Colon (tissue), 2 donors: ENCODE data around the gene PRRC1.
"Not testable (repeated sequence)": the region's sequence is repeated elsewhere in the genome, so short reads cannot be mapped to it uniquely, and the experiment has no call there.

Source experiments
- FAIRE-seq: peaks from 2 replicates; lab custom pipeline; 2012; peaks lifted over from hg19 to GRCh38; lab: Jason Lieb, UNC
- donor health status: control.
- donor health status: control.

PRRC1 gene

GRCh38 chr5:127517480-127518318, at the start of gene PRRC1:
Gene PRRC1 (plus strand): TSS chr5:127517640. CDS start chr5:127523480, 5,840 bp downstream.
- no peak for FAIRE-seq

GRCh38 chr5:127471211-127471610, 46.2 kb upstream of the PRRC1 start:
- no peak for FAIRE-seq

DNA sequence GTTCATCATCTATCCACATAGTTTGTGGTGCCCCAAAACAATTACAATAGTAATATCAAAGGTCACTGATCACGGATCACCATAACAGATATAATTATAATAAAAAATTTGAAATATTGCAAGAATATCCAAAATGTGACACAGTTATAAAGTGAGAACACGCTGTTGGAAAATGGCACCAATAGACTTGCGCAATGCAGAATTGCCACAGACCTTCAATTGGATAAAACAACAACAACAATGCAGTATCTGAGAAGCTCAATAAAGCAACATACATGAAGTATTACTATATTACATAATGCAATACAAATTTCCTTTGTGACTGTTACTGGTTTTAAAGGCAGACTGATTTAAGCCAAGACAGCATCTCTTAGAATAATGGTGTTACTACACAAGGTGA, 44.7 kb upstream of the PRRC1 start:
- no peak for FAIRE-seq

- no peak for FAIRE-seq
These were observed 31.0 kb upstream of the PRRC1 start for GRCh38 chr5:127486471-127486870.

DNA sequence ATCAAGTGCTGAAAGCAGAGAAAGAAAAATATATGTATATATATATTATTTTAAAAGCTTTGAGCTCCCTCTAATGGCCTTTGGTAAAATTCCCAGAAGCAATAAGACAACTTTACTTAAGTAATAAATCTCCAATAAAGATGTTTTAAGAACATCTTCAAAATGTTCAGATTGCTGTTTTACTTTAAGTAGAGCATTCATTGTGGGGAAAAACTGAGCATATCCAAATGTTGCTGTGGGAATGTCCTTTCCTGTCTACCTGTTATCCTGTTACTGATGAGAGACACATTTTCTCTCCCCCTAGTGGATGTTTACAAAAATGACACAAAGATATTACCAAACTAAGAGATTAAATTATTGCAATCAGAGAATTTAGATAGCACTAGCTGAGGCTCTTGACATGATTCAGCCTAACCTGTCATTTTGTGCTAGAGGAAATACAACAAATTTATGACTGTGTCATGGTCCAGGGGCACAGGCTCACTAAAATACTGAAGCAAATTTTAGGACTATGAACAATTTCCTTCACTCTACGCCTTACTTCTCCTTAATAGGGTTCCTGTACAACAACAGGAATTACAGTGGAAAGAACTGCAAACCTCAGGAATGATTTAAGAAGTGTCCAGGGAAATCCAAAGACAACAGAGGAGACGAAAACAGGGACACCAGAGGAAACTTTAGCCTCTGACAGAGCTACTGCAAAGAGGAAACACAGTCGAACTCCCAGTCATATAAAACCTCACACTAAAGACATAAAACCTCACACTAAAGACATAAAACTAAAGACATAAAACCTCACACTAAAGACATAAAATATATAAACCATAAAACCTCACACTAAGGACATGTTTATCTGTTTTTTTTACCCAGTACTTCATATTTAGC, 24.3 kb upstream of the PRRC1 start:
- FAIRE-seq = peak; percentile 87

DNA sequence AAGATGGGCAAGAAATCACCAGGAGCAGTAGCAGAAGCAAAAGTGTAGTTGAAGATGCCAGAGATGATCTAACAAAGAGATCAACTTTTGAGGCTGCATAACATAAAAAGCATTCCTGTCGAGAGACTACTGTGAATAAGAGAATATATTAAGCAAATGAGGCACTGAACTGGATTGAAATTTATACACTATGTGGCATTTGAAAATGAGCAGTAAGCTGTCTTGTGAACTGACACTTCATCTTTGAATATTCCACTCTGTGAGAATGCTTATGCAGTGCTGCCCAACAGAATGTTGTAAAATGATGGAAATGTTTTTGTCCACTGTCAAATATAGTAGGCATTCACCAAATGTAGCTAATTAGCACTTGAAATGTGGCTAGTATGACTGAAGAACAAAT, 18.9 kb upstream of the PRRC1 start:
- no peak for FAIRE-seq

DNA sequence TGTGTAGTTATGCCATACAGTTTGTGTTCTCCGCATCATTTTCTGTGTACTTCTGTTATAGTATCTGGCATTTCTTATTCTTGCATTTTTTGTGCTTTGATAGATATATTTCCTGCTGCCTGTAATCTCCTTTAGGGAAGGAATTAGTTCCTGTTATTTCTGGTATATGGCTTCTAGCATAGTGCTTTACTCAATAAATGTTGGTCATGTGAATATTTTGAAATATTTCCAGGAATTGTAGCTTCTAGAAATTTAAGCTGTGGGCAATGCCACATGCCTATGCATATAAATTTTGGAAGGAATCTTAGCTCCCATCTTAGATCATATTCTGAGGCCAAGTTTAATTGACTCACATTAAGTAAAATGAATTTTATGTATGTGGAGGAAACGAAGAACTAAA, 11.5 kb upstream of the PRRC1 start:
- no peak for FAIRE-seq

DNA sequence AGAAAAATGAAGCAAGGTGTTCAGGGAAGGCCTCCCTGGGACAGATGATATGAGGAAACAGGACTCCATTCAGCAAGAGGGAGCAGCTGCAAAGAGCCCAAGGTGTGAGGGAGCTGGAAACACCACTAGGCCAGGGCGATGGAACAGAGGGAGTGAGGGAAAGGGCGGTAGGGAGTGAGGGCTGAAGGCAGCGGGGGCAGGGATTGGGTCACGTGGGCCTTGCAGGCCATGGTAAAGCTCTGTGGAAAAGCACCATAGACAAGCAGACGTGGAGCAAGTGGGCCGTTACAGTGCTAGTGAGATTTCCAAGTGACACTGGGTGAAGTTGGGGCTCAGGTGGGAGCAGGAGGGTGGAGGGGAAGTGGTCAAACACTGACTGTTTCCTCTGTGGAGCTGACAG, 10.8 kb upstream of the PRRC1 start:
- FAIRE-seq = no peak

GRCh38 chr5:127508644-127509373, 8.6 kb upstream of the PRRC1 start:
- no peak for FAIRE-seq

DNA sequence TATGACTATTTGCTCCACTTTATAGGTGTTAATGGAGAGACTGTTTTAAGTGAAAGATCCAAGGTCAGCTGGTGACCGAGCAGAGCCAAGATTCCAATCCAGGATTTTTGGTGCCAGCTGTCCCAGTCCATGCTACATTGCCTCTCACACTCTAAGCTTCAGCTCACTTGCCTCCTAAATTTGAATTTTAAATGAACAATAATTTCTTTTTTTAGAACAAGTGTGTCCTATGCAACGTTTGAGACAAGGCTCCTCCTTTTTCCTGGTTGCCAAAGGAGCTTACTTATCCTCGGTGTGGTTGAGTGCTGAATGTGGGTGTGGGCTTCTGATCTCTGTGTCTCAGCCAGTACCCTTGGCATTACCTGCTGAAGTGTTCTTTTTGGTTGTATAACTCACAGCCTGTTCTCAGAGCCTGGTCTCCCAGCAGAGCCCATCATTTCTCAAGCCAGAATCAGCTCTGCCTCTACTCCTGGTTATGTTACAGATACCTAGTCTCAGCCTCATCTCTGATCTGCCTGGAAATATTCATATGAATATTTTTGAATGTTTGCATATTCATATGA, 4.0 kb upstream of the PRRC1 start:
- FAIRE-seq = no peak

- FAIRE-seq = no peak
These were observed 2.6 kb upstream of the PRRC1 start for GRCh38 chr5:127514816-127515215.

GRCh38 chr5:127515693-127516440, 1.6 kb upstream of the PRRC1 start:
- FAIRE-seq = no peak

- no peak for FAIRE-seq
These were observed 345 bp upstream of the PRRC1 start for GRCh38 chr5:127517110-127517479.

GRCh38 chr5:127518319-127518621, 830 bp downstream of the PRRC1 start:
- FAIRE-seq = no peak

GRCh38 chr5:127519527-127519926, 2.1 kb downstream of the PRRC1 start:
- FAIRE-seq = no peak

GRCh38 chr5:127521138-127521770, 3.8 kb downstream of the PRRC1 start:
- FAIRE-seq = no peak

DNA sequence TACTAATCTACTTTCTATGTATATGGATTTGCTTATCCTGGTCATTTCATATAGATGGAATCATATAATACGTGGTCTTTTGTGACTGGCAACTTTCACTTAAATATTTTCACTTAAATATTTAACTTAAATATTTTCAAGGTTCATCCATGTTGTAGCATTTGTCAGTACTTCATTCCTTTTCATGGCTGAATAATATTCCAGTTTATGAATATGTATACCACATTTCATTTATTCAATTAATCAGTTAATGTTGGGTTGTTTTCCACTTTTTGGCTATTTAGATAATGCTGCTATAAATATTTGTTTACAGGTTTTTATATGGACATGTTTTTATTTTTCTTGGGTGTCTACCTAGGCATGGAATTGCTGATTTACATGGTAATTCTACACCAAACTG, 7.7 kb downstream of the PRRC1 start:
- FAIRE-seq = no peak

GRCh38 chr5:127529904-127530682, 12.7 kb downstream of the PRRC1 start:
- no peak for FAIRE-seq

DNA sequence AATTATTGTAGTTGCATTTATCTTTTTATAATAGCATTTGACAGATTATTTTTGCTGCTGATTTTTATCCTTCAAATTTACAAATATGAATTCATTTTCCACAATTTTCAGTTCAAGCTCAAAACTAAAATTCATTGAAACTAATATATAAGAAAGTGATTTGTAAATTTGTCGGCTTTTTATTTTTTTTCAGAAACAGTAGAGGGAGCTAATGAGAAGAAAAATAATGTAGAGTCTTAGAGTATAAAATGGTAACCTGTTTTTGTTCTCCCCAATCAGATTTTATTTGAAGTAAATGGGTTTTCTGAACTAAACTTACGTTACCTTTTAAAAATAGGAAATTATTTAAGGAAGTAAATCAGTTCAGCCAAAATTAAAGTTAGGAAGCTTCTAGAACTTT, 19.2 kb downstream of the PRRC1 start:
- peak; percentile 91 for FAIRE-seq

DNA sequence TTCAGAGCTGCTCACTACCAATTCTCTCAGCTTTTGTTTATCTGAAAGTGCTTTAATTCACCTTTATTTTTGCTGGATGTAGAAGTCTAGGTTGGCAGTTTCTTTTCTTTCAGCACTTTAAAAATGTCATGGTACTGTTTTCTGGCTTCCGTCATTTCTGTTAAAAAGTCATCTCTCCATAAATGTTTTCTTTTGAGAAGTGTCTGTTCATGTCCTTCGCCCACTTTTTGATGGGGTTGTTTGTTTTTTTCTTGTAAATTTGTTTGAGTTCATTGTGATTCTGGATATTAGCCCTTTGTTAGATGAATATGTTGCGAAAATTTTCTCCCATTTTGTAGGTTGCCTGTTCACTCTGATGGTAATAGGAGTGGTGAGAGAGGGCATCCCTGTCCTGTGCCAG, 23.1 kb downstream of the PRRC1 start:
- not testable (repeated sequence) for FAIRE-seq
